Dermis blood vessel endothelial cell (primary cell): ENCODE data around the gene KCNK18. TPM values are rescaled to one million over a fixed set of nuclear protein-coding genes. Genes with fewer than 3 reads are reported as not detected.
"Not testable (repeated sequence)": the region's sequence is repeated elsewhere in the genome, so short reads cannot be mapped to it uniquely, and the experiment has no call there.

Source experiments
- DNase-seq: peaks from one replicate; pipeline ENCODE4 v3.0.0; 2010
- total RNA-seq: library from RNA; depleted of rRNA; stranded (reverse); fragments of >200 nt; gene quantifications from 2 replicates; pipeline ENCODE4 v1.2.3, GENCODE V29; 2014

Gene KCNK18
- total RNA-seq, 1 donor from 2014 or later: not detected

GRCh38 chr10:117222976-117223692, 25.8 kb downstream of the KCNK18 start:
- no peak for DNase-seq

- no peak for DNase-seq
These were observed 26.6 kb downstream of the KCNK18 start for GRCh38 chr10:117223693-117224430.

DNA sequence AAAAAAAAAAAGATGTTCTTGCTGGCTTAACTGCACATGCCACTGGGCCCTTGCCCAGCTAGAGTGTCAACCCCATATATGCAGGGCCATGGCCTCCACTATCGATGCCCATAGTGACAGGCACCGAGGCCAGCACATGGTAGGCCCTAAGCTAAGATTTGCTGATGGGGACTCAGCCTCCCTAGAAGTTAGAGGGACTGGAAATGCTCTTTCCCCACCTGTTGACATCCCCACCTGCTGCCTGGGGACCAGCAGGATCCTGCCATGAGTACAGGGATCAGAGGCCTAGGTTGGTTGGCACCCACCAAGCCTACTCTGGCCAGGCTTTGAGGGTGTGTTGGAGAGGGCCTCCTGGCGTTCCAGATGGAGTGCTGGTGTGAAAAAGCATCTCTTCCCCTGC, 27.6 kb downstream of the KCNK18 start:
- no peak for DNase-seq

DNA sequence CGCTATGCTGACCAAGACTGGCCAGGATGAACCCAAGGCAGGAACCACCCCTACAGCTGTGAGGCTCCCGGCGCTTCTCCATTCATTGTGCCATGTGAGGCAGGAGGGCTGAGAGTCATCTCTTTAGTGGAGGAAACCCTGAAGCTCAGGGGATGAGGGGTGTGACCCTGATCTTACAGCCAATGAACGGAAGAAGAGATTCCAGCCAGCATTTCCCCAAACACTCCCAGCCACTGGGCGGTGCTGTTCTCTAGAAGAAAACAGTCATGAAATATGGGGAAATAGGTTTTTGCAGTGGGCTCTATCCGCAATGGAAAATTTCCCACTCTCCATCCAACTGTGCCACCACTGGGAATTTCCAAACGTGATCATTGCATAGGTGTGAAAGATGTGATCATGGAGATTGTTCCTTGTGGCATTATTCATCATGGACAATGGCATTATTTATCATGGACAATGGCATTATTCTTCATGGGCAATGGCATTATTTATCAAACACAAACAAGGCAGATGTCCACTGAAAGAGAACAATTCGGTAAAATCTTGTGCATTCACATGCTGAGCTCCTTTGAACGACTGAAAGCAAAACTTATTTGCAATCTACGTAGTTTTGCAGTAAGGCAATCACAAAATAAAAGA, 29.6 kb downstream of the KCNK18 start:
- DNase-seq: peak; percentile 41

GRCh38 chr10:117228210-117228609, 30.9 kb downstream of the KCNK18 start:
- DNase-seq: no peak

DNA sequence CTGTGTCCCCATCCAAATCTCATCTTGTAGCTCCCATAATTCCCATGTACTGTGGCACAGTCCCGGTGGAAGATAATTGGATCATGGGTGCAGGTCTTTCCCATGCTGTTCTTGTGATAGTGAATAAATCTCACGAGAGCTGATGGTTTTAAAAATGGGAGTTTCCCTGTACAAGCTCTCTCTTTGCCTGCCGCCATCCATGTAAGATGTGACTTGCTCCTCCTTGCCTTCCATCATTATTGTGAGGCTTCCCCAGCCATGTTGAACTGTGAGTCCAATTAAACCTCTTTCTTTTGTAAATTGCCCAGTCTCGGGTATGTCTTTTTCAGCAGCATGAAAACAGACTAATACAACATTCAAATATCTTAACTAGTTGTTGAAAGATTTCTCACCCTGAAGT, 32.8 kb downstream of the KCNK18 start:
- not testable (repeated sequence) for DNase-seq

DNA sequence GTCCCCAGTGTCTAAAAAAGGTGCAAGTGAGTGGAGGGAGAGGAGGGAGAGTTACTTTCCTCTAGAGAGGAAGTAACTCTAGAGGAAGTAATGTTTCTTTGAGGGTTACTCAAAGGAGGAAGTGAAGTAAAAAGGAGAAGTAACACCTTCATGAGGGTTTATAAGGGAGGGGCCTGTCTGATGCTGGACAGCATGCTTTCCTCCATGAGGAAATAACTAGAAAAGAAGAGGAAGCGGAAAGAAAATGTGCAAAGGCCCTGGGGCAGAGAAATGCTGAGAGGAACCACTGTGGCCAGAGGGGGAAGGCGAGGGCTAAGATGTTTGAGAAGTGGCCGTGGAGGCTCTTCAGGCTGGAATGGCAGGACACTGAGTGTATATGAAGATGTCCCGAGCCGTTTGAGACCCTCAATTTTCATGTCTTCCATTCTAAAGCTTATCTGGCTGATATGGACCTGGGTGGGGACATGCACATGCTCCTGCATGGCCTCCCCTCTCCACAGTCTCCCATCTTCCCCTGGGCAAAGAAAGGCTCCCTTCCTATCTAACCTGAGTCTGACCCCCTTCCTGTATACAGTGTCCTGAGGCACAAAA, 40.2 kb downstream of the KCNK18 start:
- no peak for DNase-seq

- DNase-seq: no peak
These were observed 41.8 kb downstream of the KCNK18 start for GRCh38 chr10:117239051-117239450.

GRCh38 chr10:117239721-117240620, 42.7 kb downstream of the KCNK18 start:
- no peak for DNase-seq

DNA sequence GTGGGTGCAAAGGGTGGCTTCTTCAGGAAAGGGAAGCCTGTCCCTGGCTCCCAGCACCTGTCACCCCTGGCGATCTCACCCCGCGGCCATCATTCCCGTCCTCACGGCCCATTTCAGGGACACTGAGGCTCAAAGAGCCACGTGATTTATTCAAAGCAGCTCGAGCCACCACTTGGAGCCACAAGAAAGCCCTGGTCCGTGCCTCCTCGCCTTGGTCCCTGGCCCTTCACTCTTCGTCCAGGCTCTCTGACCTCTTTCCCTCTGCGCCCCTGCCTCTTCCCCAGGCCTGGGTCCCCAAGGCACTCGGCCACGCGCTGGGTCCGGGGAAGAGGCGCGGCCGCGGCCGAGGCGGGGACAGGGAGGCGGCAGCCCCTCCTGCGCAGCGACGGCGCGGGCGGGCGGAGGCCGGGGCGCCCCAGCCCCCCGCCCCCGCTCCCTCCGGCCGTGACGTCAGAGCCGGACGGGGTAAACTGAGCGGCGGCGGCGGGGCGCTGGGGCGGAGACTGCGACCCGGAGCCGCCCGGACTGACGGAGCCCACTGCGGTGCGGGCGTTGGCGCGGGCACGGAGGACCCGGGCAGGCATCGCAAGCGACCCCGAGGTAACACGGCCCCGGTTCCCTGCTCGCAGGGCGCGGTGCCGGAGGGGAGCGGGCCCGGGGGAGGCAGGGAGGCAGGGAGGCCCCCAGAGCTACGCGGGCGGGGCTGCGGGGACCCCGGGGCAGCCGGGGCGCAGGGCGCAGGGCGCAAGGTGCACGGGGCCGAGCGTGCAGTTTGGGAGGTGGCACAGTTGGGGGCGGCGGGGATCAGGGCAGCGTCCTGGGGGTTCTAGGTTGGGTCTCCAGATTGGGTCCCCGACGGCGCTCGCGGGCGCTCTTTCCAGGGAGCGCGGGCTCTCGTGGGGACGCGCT, 43.6 kb downstream of the KCNK18 start, which contains the start of gene SLC18A2:
SLC18A2 (plus strand) TSS at position 494 of the 909 bp plus-strand sequence. CDS start 580 bp downstream, outside the sequence.
- DNase-seq: no peak

DNA sequence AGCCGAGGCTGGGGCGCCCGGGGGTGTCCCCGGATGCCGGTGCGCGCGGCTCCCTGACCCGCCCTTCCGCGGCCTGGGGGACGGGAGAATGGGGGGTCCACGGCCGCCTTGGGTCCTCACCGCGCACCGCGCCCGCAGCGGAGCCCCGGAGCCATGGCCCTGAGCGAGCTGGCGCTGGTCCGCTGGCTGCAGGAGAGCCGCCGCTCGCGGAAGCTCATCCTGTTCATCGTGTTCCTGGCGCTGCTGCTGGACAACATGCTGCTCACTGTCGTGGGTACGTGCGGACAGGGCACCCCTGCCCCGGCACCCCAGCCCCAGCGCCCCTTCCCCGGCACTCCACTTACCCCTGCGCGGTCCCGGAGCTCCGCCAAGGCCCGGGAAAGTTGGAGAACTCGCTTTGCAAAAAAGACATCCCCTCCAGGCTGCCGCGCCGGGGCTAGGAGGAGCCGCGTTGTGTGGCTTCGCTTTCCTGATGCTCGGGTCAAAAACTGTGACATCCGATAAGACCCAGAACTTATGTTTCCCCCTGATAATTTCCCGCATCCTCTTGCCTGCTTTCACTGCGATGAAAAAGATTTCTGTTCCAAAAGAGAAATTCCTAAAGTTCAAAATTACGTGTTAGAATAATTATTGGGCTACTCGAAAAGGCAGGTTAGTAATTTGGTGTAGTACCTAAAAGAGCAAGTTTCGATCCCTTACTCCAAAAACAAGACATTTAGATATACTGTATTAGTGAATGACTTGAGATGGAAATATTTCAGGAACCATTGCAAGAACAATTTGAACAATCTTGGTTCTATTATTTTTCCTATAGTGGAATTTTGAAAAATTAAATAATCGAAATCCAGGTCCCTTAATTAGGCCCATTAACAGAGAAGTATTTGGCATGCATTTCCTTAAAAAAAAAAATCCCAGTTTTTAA, 44.5 kb downstream of the KCNK18 start:
- DNase-seq: peak; percentile 13

GRCh38 chr10:117242463-117242832, 45.2 kb downstream of the KCNK18 start:
- DNase-seq: no peak

DNA sequence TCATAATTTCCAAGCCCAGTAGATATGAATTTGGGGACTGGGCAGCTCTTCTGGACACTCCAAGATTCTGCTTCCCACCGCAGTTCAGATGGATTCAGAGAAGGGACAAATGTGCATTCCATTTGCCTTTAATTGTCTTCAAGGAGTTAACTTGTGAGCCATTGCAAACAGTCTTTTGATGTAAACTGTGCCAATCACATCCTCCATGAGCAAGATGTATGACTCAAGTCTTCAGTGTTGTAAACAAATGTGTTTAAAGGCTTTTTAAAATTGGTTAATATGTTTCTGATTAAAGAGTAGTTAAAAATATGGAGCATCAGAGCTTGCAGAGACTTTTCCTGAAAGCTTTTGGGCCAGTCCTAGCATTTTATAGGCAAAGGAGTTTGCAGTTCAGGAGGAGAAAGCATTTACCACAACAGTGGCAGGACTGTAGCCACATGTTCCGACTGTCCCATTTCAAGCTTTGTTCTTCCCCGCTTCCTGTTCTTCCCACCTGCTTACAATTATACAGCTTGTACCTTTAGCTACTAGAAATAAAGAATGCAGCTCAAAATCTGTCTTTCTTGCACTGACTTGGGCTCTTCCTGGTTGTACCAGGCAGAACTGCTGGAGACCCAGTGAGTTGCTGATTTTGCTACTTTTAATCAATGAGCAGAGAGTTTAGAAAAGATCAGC, 49.8 kb downstream of the KCNK18 start:
- no peak for DNase-seq

GRCh38 chr10:117248750-117249465, 51.6 kb downstream of the KCNK18 start:
- DNase-seq: no peak

DNA sequence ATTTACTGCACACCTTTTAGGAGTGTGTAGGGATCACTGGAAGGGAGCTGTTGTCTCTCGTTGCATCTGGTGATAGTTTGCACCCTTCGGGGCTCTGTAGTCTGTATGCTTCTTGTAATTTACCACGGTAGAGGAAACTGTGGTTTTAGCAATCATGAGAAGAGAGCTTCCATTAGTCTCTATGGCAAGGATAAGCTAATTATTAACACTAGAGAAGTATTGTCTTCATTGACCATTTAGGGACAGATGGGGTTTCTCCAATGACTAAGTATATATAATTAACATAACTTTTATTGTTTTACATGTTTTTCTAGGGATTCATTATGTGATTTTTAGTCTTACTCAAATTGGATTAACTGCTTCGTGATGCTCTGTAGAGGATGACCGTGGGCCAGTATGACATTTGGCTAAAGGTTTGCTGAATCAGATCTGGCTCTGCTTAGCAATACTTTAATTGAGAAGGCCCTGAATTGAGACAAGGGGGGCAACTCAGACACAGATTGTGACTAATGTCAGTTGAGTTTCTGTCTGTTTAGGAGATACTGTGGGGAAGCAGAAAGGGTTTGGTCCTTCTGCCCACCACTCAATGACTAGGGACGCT, 52.3 kb downstream of the KCNK18 start:
- no peak for DNase-seq

GRCh38 chr10:117250411-117250810, 53.1 kb downstream of the KCNK18 start:
- no peak for DNase-seq

DNA sequence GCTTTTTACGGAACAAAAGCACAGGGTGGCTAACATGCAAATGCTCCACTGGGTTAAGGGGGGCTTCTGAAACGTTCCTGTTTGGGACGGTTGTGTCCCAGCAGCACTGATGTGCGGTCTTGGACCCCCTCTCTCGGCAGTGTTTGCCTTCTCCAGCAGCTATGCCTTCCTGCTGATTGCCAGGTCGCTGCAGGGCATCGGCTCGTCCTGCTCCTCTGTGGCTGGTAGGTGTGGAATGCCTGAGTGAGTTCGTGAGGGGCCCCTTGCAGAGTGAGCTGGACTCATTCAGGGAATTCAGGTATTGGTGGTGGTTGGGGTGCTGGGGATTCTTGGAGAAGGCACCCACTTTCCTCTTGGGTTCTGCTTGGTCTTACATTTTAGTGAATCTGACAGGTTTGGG, 56.6 kb downstream of the KCNK18 start:
- DNase-seq: no peak

GRCh38 chr10:117254338-117254737, 57.0 kb downstream of the KCNK18 start:
- DNase-seq: no peak
